Muscle of leg (tissue), 11 donors: Measurements from ENCODE around the gene ATP10D. TPM values are rescaled to one million over a fixed set of nuclear protein-coding genes. Genes with fewer than 3 reads are reported as not detected.

Experiments
- DNase-seq: peaks from one replicate; pipeline ENCODE4 v3.0.0; 2013
- H3K27ac ChIP-seq: one replicate; pipeline ENCODE4 v1.5.1; 2013; ENCODE audit warnings: mild to moderate bottlenecking, low read length, control low read depth
- H3K27me3 ChIP-seq: one replicate; pipeline ENCODE4 v1.6.1; 2013; ENCODE audit warnings: low read length; ENCODE audit not compliant: control insufficient read depth, insufficient read depth
- H3K36me3 ChIP-seq: one replicate; pipeline ENCODE4 v1.6.1; 2013; ENCODE audit warnings: low read length; ENCODE audit not compliant: control insufficient read depth, insufficient read depth
- H3K4me1 ChIP-seq: one replicate; pipeline ENCODE4 v1.6.1; 2013; ENCODE audit warnings: low read length; ENCODE audit not compliant: control insufficient read depth, insufficient read depth
- H3K4me3 ChIP-seq: one replicate; pipeline ENCODE4 v1.5.1; 2013; ENCODE audit warnings: low read length, control low read depth
- H3K9me3 ChIP-seq: replicated peaks from 2 replicates; pipeline ENCODE4 v1.6.1; 2013; ENCODE audit warnings: low read depth, low read length; ENCODE audit not compliant: control insufficient read depth
- WGBS: methylation state at CpG from one replicate; pipeline ENCODE4 v1.1.5; 2013; ENCODE audit warnings: missing lambda C conversion rate; ENCODE audit not compliant: insufficient coverage; 5-methylcytosine and 5-hydroxymethylcytosine counted together
- polyA plus RNA-seq, 8 donors: library from polyadenylated mRNA; unstranded; fragments of 120-200 nt; gene quantifications; one replicate each; pipeline versions ENCODE4 v1.2.1 to v1.2.3, GENCODE V29; 2013; ENCODE audit warnings: inconsistent platforms in 1 of 8, low replicate concordance in 1 of 8; ENCODE audit not compliant: insufficient read length in 8 of 8, insufficient read depth in 1 of 8
- total RNA-seq: library from RNA; stranded (reverse); fragments of 120-200 nt; gene quantifications from one replicate; pipeline ENCODE4 v1.2.4, GENCODE V29; 2013

Gene ATP10D
- total and polyA plus RNA-seq, 9 donors: 8.3 to 17.1 (median 10.7) TPM

- peaks cover 18% of the 10 kb centered on the region for H3K36me3 ChIP-seq
- no CpG with 5 or more reads among the region's 1 CpG for WGBS
- DNase-seq: no peak
- H3K27ac ChIP-seq: no peak overlapping the region
- H3K27me3 ChIP-seq: no peaks in the 10 kb centered on the region
- H3K4me1 ChIP-seq: no peaks in the 10 kb centered on the region
- H3K9me3 ChIP-seq: no peaks in the 10 kb centered on the region
- no peak overlapping the region for H3K4me3 ChIP-seq
These were observed 82.4 kb downstream of the ATP10D start for GRCh38 chr4:47567511-47567910.

GRCh38 chr4:47570816-47571215, 85.7 kb downstream of the ATP10D start:
- H3K27ac ChIP-seq: no peak overlapping the region
- H3K4me3 ChIP-seq: no peak overlapping the region
- no peak for DNase-seq
- H3K27me3 ChIP-seq: no peaks in the 10 kb centered on the region
- H3K36me3 ChIP-seq: peaks cover 28% of the 10 kb centered on the region
- H3K4me1 ChIP-seq: no peaks in the 10 kb centered on the region
- H3K9me3 ChIP-seq: no peaks in the 10 kb centered on the region

GRCh38 chr4:47572981-47573380, 87.9 kb downstream of the ATP10D start:
- Histone ChIP-seq H3K9me3 (no peaks in the 10 kb centered on the region), H3K4me3 (no peak overlapping the region), H3K27me3 (no peaks in the 10 kb centered on the region), H3K27ac (no peak overlapping the region), H3K4me1 (no peaks in the 10 kb centered on the region), H3K36me3 (peaks cover 28% of the 10 kb centered on the region)
- DNase-seq: peak; percentile 16
- WGBS: no CpG with 5 or more reads among the region's 3 CpGs

- Histone ChIP-seq H3K36me3 (peaks cover 26% of the 10 kb centered on the region), H3K27ac (no peak overlapping the region), H3K9me3 (no peaks in the 10 kb centered on the region), H3K4me1 (no peaks in the 10 kb centered on the region), H3K27me3 (no peaks in the 10 kb centered on the region), H3K4me3 (no peak overlapping the region)
- peak; percentile 32 for DNase-seq
- WGBS: 17% methylated on average over 2 of the region's 7 CpGs
These were observed 92.9 kb downstream of the ATP10D start for GRCh38 chr4:47577779-47578553.

GRCh38 chr4:47579235-47579634, 94.2 kb downstream of the ATP10D start:
- no peak for DNase-seq
- peaks cover 26% of the 10 kb centered on the region for H3K36me3 ChIP-seq
- H3K9me3 ChIP-seq: no peaks in the 10 kb centered on the region
- WGBS: no CpG with 5 or more reads among the region's 3 CpGs
- H3K27me3 ChIP-seq: no peaks in the 10 kb centered on the region
- H3K4me3 ChIP-seq: no peak overlapping the region
- no peak overlapping the region for H3K27ac ChIP-seq
- H3K4me1 ChIP-seq: no peaks in the 10 kb centered on the region

- Histone ChIP-seq H3K4me3 (no peak overlapping the region), H3K4me1 (no peaks in the 10 kb centered on the region), H3K36me3 (peaks cover 16% of the 10 kb centered on the region), H3K27me3 (no peaks in the 10 kb centered on the region), H3K9me3 (peaks cover 9% of the 10 kb centered on the region), H3K27ac (no peak overlapping the region)
- no CpG with 5 or more reads among the region's 1 CpG for WGBS
- no peak for DNase-seq
These were observed 105.2 kb downstream of the ATP10D start for GRCh38 chr4:47590325-47590724.

GRCh38 chr4:47597696-47598095, 112.6 kb downstream of the ATP10D start:
- Histone ChIP-seq H3K9me3 (no peaks in the 10 kb centered on the region), H3K27me3 (no peaks in the 10 kb centered on the region), H3K4me1 (no peaks in the 10 kb centered on the region), H3K4me3 (no peak overlapping the region), H3K27ac (no peak overlapping the region), H3K36me3 (no peaks in the 10 kb centered on the region)
- no peak for DNase-seq
- WGBS: 33% methylated on average over 1 of the region's 1 CpG

GRCh38 chr4:47598320-47598719, 113.2 kb downstream of the ATP10D start:
- Histone ChIP-seq H3K27ac (no peak overlapping the region), H3K4me3 (no peak overlapping the region), H3K9me3 (no peaks in the 10 kb centered on the region), H3K4me1 (no peaks in the 10 kb centered on the region), H3K27me3 (no peaks in the 10 kb centered on the region), H3K36me3 (no peaks in the 10 kb centered on the region)
- 22% methylated on average over 1 of the region's 1 CpG for WGBS
- no peak for DNase-seq

GRCh38 chr4:47598896-47599295, 113.8 kb downstream of the ATP10D start:
- Histone ChIP-seq H3K27ac (no peak overlapping the region), H3K9me3 (no peaks in the 10 kb centered on the region), H3K4me1 (no peaks in the 10 kb centered on the region), H3K36me3 (no peaks in the 10 kb centered on the region), H3K4me3 (no peak overlapping the region), H3K27me3 (no peaks in the 10 kb centered on the region)
- WGBS: 100% methylated on average over 1 of the region's 3 CpGs
- DNase-seq: no peak

- Histone ChIP-seq H3K9me3 (no peaks in the 10 kb centered on the region), H3K27ac (no peak overlapping the region), H3K4me3 (no peak overlapping the region), H3K36me3 (no peaks in the 10 kb centered on the region), H3K27me3 (no peaks in the 10 kb centered on the region), H3K4me1 (no peaks in the 10 kb centered on the region)
- DNase-seq: no peak
- 89% methylated on average over 2 of the region's 3 CpGs for WGBS
These were observed 121.4 kb downstream of the ATP10D start for GRCh38 chr4:47606482-47606881.
